HEK293 (cell line): ENCODE data around the gene RILP.

Experiments
- CTCF ChIA-PET: fragments of 350-600 bp; formaldehyde crosslinking; extraction: SDS; loops from one replicate; lab custom pipeline; 2021; ENCODE audit warnings: antibody characterized with exemption; lab: Yijun Ruan, JAX
- POLR2A ChIA-PET: fragments of 300-600 bp; formaldehyde crosslinking; extraction: SDS; loops from one replicate; lab custom pipeline; 2020; ENCODE audit warnings: antibody characterized with exemption, inconsistent platforms; lab: Yijun Ruan, JAX
- H3K27ac ChIP-seq: fragments of 200-500 bp; sonication (Bioruptor generic); 2 replicates; pipeline ENCODE4 v1.5.1; 2014; ENCODE audit warnings: low read depth, low read length, control low read depth, inconsistent platforms; ENCODE audit errors: extremely low read depth
- H3K36me3 ChIP-seq, 2 experiments: fragments of 200-500 bp in 1 of 2; sonication (Bioruptor generic) in 1 of 2; 1 replicate in 1 of 2; 2 replicates in 1 of 2; pipeline ENCODE4 v1.5.1; 2014 to 2017; ENCODE audit warnings: inconsistent platforms in 2 of 2, low read length in 2 of 2; ENCODE audit not compliant: control insufficient read depth in 2 of 2, insufficient read depth in 1 of 2
- H3K4me1 ChIP-seq: fragments of 200-500 bp; sonication (Bioruptor generic); 2 replicates; pipeline ENCODE4 v1.5.1; 2014; ENCODE audit warnings: mild to moderate bottlenecking, low read length, inconsistent platforms; ENCODE audit not compliant: control insufficient read depth, insufficient read depth
- H3K4me3 ChIP-seq: 2 replicates; pipeline ENCODE4 v1.5.1; 2011; ENCODE audit warnings: low read depth, mild to moderate bottlenecking, control low read depth, low read length, moderate library complexity
- H3K9me3 ChIP-seq: fragments of 200-500 bp; sonication (Bioruptor generic); 2 replicates; pipeline ENCODE4 v1.5.1; 2014; ENCODE audit warnings: low read depth, low read length, inconsistent platforms; ENCODE audit not compliant: control insufficient read depth, insufficient read depth
- GLI4 ChIP-seq: fragments of 450-650 bp; formaldehyde crosslinking; IDR thresholded peaks from 2 replicates; pipeline ENCODE4 v1.5.1; 2016; ENCODE audit warnings: missing biosample characterization, missing genetic modification characterization
- KLF10 ChIP-seq: fragments of 450-650 bp; IDR thresholded peaks from 2 replicates; pipeline ENCODE4 v1.5.1; 2018; ENCODE audit warnings: missing biosample characterization, mild to moderate bottlenecking, missing genetic modification characterization
- YY2 ChIP-seq: fragments of 450-650 bp; formaldehyde crosslinking; IDR thresholded peaks from 2 replicates; pipeline ENCODE4 v1.5.1; 2016; ENCODE audit warnings: missing biosample characterization, missing genetic modification characterization
- ZFP3 ChIP-seq: fragments of 450-650 bp; formaldehyde crosslinking; IDR thresholded peaks from 2 replicates; pipeline ENCODE4 v1.5.1; 2016; ENCODE audit warnings: low read depth, missing biosample characterization, missing genetic modification characterization
- ZNF138 ChIP-seq: fragments of 450-650 bp; formaldehyde crosslinking; IDR thresholded peaks from 2 replicates; pipeline ENCODE4 v1.5.1; 2016; ENCODE audit warnings: missing biosample characterization, missing genetic modification characterization, borderline replicate concordance
- ZNF16 ChIP-seq: fragments of 450-650 bp; formaldehyde crosslinking; IDR thresholded peaks from 2 replicates; pipeline ENCODE4 v1.5.1; 2016; ENCODE audit warnings: low read depth, missing biosample characterization, missing genetic modification characterization
- ZNF2 ChIP-seq: fragments of 450-650 bp; formaldehyde crosslinking; IDR thresholded peaks from 2 replicates; pipeline ENCODE4 v1.5.1; 2016; ENCODE audit warnings: missing biosample characterization, missing genetic modification characterization
- ZNF248 ChIP-seq: fragments of 450-650 bp; formaldehyde crosslinking; IDR thresholded peaks from 2 replicates; pipeline ENCODE4 v1.5.1; 2017; ENCODE audit warnings: missing biosample characterization, missing genetic modification characterization
- ZNF350 ChIP-seq: fragments of 450-650 bp; formaldehyde crosslinking; IDR thresholded peaks from 2 replicates; pipeline ENCODE4 v1.5.0; 2017; ENCODE audit warnings: missing biosample characterization, mild to moderate bottlenecking, missing genetic modification characterization
- ZNF354C ChIP-seq: fragments of 450-650 bp; formaldehyde crosslinking; IDR thresholded peaks from 2 replicates; pipeline ENCODE4 v1.5.1; 2016; ENCODE audit warnings: missing biosample characterization, missing genetic modification characterization, low read depth, borderline replicate concordance
- ZNF423 ChIP-seq: fragments of 450-650 bp; formaldehyde crosslinking; IDR thresholded peaks from 2 replicates; pipeline ENCODE4 v1.5.1; 2016; ENCODE audit warnings: missing biosample characterization, missing genetic modification characterization
- ZNF561 ChIP-seq: fragments of 450-650 bp; IDR thresholded peaks from 2 replicates; pipeline ENCODE4 v1.5.1; 2018; ENCODE audit warnings: missing biosample characterization, missing genetic modification characterization, borderline replicate concordance
- ZNF623 ChIP-seq: fragments of 450-650 bp; formaldehyde crosslinking; IDR thresholded peaks from 2 replicates; pipeline ENCODE4 v1.5.1; 2016; ENCODE audit warnings: missing biosample characterization, missing genetic modification characterization
- ZNF777 ChIP-seq: fragments of 450-650 bp; formaldehyde crosslinking; IDR thresholded peaks from 2 replicates; pipeline ENCODE4 v1.5.1; 2017; ENCODE audit warnings: missing biosample characterization, missing genetic modification characterization, borderline replicate concordance
- TF ChIP-seq, protein P1 (sequence below): fragments of 450-650 bp; formaldehyde crosslinking; IDR thresholded peaks from 2 replicates; pipeline ENCODE4 v1.5.1; 2016; ENCODE audit warnings: missing biosample characterization, missing genetic modification characterization, borderline replicate concordance
- TF ChIP-seq, protein P2 (sequence below): fragments of 450-650 bp; formaldehyde crosslinking; IDR thresholded peaks from 2 replicates; pipeline ENCODE4 v1.5.0; 2017; ENCODE audit warnings: missing biosample characterization, missing genetic modification characterization, borderline replicate concordance
- TF ChIP-seq, protein P3 (sequence below): fragments of 450-650 bp; formaldehyde crosslinking; IDR thresholded peaks from 2 replicates; pipeline ENCODE4 v1.5.1; 2016; ENCODE audit warnings: missing biosample characterization, missing genetic modification characterization
- TF ChIP-seq, protein P4 (sequence below): fragments of 450-650 bp; formaldehyde crosslinking; conservative IDR thresholded peaks from 2 replicates; pipeline ENCODE4 v1.5.1; 2016; ENCODE audit warnings: low read depth, missing biosample characterization, missing genetic modification characterization
- TF ChIP-seq, protein P5 (sequence below): fragments of 450-650 bp; formaldehyde crosslinking; IDR thresholded peaks from 2 replicates; pipeline ENCODE4 v1.5.1; 2017; ENCODE audit warnings: missing biosample characterization, mild to moderate bottlenecking, missing genetic modification characterization, moderate library complexity
- TF ChIP-seq, protein P6 (sequence below): fragments of 450-650 bp; formaldehyde crosslinking; IDR thresholded peaks from 2 replicates; pipeline ENCODE4 v1.5.1; 2016; ENCODE audit warnings: missing biosample characterization, missing genetic modification characterization

RILP gene

DNA sequence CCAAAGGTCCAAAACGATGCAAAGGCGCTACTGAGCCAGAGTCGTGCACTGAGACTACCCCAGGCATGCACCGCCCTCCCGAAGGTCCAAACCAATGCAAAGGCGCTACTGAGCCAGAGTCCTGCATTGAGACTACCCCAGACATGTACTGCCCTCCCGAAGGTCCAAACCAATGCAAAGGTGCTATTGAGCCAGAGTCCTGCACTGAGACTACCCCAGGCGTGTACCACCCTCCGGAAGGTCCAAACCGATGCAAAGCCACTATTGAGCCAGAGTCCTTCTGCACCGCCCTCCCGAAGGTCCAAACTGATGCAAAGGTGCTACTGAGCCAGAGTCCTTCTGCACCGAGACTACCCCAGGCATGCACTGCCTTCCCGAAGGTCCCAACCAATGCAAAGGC lies 48.1 kb downstream of the RILP start (continued):
- TF ChIP-seq, protein P1, sequence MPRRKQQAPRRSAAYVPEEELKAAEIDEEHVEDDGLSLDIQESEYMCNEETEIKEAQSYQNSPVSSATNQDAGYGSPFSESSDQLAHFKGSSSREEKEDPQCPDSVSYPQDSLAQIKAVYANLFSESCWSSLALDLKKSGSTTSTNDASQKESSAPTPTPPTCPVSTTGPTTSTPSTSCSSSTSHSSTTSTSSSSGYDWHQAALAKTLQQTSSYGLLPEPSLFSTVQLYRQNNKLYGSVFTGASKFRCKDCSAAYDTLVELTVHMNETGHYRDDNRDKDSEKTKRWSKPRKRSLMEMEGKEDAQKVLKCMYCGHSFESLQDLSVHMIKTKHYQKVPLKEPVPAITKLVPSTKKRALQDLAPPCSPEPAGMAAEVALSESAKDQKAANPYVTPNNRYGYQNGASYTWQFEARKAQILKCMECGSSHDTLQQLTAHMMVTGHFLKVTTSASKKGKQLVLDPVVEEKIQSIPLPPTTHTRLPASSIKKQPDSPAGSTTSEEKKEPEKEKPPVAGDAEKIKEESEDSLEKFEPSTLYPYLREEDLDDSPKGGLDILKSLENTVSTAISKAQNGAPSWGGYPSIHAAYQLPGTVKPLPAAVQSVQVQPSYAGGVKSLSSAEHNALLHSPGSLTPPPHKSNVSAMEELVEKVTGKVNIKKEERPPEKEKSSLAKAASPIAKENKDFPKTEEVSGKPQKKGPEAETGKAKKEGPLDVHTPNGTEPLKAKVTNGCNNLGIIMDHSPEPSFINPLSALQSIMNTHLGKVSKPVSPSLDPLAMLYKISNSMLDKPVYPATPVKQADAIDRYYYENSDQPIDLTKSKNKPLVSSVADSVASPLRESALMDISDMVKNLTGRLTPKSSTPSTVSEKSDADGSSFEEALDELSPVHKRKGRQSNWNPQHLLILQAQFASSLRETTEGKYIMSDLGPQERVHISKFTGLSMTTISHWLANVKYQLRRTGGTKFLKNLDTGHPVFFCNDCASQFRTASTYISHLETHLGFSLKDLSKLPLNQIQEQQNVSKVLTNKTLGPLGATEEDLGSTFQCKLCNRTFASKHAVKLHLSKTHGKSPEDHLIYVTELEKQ (tag by site-specific recombination) = no peak
- no peak for TF ChIP-seq ZNF138 (tag by site-specific recombination)

DNA sequence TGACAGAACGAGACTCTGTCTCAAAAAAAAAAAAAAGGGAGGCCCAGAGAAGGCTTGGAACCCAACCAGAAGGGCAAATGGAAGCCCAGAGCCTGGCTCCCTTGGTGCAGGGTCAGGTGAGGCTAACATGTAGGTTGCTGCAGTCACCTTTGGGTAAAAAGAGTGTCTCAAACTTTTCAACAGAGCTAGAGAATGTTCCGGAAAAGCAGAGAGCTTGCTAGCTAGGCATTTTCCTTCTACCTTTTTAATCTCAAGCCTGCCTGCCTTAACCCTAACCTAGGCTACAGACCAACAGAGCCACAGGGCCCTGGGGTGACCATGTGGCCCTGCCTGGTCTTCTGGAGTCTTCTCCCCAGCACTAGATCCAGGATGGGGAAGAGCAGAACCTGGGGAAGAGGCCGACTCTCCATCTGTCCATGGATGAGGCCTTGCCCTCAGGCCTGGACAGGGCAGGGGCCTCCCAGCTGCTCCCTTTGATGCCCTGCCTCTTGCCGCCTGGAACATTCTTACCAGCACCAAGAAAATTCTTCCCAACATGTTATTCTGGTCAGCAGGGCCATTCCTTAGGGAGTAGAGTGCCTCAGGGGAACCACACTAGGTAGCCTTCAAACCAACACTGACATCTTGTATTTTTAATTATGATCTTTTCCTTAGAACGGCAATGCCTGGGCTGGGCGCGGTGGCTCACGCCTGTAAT lies 51.1 kb downstream of the RILP start:
- POLR2A ChIA-PET = interaction anchor here (0.6 kb wide), 1 partner anchor 29 kb away, joined by 7 read pairs; no protein-coding TSS in a partner anchor
- no peak for TF ChIP-seq ZNF423 (tag by site-specific recombination)
- TF ChIP-seq YY2 (tag by site-specific recombination) = no peak
- no peak for TF ChIP-seq ZNF561 (tag by site-specific recombination)
- no peak for TF ChIP-seq ZFP3 (tag by site-specific recombination)
- TF ChIP-seq ZNF248 (tag by site-specific recombination) = no peak
- TF ChIP-seq, protein P2, sequence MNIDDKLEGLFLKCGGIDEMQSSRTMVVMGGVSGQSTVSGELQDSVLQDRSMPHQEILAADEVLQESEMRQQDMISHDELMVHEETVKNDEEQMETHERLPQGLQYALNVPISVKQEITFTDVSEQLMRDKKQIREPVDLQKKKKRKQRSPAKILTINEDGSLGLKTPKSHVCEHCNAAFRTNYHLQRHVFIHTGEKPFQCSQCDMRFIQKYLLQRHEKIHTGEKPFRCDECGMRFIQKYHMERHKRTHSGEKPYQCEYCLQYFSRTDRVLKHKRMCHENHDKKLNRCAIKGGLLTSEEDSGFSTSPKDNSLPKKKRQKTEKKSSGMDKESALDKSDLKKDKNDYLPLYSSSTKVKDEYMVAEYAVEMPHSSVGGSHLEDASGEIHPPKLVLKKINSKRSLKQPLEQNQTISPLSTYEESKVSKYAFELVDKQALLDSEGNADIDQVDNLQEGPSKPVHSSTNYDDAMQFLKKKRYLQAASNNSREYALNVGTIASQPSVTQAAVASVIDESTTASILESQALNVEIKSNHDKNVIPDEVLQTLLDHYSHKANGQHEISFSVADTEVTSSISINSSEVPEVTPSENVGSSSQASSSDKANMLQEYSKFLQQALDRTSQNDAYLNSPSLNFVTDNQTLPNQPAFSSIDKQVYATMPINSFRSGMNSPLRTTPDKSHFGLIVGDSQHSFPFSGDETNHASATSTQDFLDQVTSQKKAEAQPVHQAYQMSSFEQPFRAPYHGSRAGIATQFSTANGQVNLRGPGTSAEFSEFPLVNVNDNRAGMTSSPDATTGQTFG (tag by site-specific recombination) = no peak
- no peak for TF ChIP-seq ZNF350
- TF ChIP-seq, protein P3, sequence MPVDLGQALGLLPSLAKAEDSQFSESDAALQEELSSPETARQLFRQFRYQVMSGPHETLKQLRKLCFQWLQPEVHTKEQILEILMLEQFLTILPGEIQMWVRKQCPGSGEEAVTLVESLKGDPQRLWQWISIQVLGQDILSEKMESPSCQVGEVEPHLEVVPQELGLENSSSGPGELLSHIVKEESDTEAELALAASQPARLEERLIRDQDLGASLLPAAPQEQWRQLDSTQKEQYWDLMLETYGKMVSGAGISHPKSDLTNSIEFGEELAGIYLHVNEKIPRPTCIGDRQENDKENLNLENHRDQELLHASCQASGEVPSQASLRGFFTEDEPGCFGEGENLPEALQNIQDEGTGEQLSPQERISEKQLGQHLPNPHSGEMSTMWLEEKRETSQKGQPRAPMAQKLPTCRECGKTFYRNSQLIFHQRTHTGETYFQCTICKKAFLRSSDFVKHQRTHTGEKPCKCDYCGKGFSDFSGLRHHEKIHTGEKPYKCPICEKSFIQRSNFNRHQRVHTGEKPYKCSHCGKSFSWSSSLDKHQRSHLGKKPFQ (tag by site-specific recombination) = no peak
- TF ChIP-seq, protein P4, sequence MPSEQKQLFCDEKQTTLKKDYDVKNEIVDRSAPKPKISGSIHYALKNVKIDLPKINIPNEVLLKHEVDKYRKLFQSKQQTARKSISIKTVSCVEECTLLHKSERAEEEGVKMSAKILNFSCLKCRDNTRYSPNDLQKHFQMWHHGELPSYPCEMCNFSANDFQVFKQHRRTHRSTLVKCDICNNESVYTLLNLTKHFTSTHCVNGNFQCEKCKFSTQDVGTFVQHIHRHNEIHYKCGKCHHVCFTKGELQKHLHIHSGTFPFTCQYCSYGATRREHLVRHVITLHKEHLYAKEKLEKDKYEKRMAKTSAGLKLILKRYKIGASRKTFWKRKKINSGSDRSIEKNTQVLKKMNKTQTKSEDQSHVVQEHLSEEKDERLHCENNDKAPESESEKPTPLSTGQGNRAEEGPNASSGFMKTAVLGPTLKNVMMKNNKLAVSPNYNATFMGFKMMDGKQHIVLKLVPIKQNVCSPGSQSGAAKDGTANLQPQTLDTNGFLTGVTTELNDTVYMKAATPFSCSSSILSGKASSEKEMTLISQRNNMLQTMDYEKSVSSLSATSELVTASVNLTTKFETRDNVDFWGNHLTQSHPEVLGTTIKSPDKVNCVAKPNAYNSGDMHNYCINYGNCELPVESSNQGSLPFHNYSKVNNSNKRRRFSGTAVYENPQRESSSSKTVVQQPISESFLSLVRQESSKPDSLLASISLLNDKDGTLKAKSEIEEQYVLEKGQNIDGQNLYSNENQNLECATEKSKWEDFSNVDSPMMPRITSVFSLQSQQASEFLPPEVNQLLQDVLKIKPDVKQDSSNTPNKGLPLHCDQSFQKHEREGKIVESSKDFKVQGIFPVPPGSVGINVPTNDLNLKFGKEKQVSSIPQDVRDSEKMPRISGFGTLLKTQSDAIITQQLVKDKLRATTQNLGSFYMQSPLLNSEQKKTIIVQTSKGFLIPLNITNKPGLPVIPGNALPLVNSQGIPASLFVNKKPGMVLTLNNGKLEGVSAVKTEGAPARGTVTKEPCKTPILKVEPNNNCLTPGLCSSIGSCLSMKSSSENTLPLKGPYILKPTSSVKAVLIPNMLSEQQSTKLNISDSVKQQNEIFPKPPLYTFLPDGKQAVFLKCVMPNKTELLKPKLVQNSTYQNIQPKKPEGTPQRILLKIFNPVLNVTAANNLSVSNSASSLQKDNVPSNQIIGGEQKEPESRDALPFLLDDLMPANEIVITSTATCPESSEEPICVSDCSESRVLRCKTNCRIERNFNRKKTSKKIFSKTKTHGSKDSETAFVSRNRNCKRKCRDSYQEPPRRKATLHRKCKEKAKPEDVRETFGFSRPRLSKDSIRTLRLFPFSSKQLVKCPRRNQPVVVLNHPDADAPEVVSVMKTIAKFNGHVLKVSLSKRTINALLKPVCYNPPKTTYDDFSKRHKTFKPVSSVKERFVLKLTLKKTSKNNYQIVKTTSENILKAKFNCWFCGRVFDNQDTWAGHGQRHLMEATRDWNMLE (tag by site-specific recombination) = no peak
- TF ChIP-seq KLF10 (tag by site-specific recombination) = no peak
- no peak for TF ChIP-seq GLI4
- TF ChIP-seq ZNF777 (tag by site-specific recombination) = no peak
- TF ChIP-seq ZNF2 (tag by site-specific recombination) = no peak
- TF ChIP-seq ZNF623 (tag by site-specific recombination) = no peak
- TF ChIP-seq ZNF16 (tag by site-specific recombination) = no peak
- TF ChIP-seq, protein P5, sequence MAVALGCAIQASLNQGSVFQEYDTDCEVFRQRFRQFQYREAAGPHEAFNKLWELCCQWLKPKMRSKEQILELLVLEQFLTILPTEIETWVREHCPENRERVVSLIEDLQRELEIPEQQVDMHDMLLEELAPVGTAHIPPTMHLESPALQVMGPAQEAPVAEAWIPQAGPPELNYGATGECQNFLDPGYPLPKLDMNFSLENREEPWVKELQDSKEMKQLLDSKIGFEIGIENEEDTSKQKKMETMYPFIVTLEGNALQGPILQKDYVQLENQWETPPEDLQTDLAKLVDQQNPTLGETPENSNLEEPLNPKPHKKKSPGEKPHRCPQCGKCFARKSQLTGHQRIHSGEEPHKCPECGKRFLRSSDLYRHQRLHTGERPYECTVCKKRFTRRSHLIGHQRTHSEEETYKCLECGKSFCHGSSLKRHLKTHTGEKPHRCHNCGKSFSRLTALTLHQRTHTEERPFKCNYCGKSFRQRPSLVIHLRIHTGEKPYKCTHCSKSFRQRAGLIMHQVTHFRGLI (tag by site-specific recombination) = no peak
- TF ChIP-seq, protein P6, sequence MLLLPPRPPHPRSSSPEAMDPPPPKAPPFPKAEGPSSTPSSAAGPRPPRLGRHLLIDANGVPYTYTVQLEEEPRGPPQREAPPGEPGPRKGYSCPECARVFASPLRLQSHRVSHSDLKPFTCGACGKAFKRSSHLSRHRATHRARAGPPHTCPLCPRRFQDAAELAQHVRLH (tag by site-specific recombination) = no peak
- TF ChIP-seq ZNF354C (tag by site-specific recombination) = no peak

More for the DNA sequence above, 51.1 kb downstream of the RILP start:
- H3K4me1 ChIP-seq = no peaks in the 10 kb centered on the region
- CTCF ChIA-PET = interaction anchor here (0.7 kb wide), 1 partner anchor 24 kb away, joined by 3 read pairs; no protein-coding TSS in a partner anchor
- no peaks in the 10 kb centered on the region for H3K9me3 ChIP-seq
- no peaks in the 10 kb centered on the region for H3K36me3 ChIP-seq
- H3K27ac ChIP-seq = no peak overlapping the region
- no peak overlapping the region for H3K4me3 ChIP-seq
